NCI-H1092 (cell line): ENCODE measurements around the gene WDR43.
A peak's percentile ranks its signal among the peaks of the same experiment; 100 is the strongest.

ENCODE experiments used
- DNase-seq: peaks from one replicate; lab custom pipeline; 2025; lab: John Stamatoyannopoulos, UW

The WDR43 gene

DNA sequence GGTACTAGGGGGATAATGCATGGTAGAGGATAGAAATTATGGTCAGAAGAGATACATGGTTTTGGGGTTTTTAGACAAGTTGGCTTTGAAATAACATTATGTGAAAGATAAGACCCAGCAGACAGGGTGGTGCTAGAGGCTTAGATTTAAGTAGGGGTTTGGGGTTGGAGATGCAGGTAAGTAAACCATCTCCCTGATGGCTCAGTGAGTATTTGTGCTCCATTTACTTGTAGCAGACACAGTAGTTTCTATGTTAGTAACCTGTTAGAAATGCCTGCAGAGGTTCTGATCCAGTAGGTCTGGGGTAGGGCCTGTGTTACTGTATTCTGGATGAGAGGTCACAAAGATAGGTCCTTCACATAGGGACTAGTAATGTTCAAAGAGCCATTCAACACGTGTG lies 13.7 kb downstream of the WDR43 start:
- DNase-seq = no peak

DNA sequence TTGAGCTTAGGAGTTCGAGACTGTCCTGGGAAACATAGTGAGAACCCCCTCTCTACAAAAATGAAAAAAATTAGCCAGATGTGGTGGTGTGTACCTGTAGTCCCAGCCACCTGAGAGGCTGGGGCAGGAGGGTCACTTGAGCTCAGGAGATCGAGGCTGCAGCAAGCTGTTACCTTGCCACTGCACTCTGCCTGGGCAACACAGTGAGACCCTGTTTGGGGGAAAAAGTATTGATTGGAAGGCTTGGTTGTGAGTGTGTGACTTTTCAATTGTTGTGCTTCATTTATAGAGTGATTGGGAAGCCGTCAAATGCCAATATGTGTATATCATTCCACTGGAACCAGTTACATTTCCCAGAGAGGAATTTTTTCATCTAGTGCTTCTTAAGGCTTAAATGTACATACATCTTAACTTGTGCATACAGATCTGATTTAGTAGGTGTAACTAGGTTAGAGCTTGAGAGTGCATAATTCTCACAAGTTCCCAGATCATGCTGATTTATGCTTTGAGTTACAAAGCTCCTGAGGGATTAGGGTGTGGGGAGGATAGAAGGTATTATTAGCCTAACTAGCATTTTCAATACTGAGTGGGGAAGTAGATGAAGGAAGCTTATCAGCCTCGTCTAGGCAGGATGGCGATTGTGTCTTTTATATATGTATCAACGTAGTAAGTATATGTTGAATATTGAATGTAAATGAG lies 15.3 kb downstream of the WDR43 start:
- DNase-seq = no peak

DNA sequence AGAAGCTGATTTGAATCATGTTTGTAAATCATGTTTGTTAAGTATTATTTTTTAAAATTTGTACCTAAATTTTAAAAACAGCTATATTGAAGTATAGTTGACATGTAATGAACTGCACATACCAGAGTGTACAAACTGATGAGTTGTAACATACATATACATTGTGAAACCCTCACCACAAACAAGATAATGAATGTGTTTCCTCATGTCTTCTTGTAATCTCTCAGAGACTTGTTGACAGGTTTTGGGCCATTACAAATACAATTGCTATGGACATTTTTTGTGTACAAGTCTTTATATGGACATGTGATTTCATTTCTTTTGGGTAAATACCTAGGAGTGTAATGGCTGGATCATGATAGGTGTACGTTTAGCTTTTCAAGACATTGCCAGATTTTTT lies 21.5 kb downstream of the WDR43 start:
- no peak for DNase-seq

DNA sequence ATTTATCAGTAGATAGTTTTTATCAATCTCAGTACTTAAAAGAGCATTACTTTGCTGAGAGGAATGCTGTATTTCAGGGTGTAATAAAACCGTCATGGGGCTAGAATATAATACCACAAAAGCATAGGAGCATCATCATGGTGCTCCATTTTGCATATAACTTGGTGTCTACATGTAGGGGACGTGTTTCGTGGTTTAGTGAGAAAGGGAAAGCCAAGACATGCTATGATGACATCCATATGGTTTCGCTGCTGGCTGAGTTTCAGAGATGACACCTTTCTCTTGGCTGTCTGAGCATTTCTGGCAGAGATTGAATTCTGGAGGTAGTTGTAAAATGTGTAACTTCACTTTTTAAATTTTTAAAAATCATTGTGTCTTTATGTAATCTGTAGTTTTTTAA lies 32.4 kb downstream of the WDR43 start:
- DNase-seq = no peak

DNA sequence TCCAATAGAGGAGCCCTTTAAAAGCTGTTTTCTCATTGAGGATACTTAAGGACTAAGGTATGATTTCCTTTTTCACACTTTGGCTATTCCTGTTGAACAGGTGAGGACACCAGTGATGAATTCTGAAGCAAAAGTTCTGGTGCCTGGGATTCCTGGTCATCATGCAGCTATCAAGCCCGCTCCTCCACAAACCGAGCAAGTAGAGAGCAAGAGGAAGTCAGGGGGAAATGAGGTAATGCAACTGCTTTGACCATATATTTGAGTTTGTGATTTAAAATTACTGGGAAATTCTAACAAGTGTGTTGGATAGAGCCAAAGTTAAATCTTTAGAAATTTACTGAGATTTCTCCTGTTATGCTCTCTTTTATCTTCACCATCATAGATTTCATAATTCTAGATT lies 33.0 kb downstream of the WDR43 start:
- DNase-seq = no peak

DNA sequence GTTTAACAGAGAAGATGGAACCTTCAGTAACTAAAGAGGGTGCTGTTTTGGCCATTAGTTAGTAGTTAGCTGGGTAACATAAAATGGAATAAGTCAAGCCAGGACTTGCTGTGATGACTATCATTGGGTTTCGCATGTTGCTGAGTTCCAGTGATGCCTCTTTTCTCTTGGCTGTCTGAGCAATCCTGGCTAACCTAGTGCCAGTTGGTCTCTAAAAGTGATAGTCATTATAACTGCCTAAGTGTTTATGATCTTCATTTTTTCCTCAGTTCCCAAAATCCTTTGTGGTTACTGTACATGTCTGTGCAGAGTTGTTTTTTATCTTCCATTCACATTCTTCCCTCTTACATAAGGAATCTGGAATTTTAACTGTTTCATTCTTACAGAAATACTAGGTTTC lies 33.4 kb downstream of the WDR43 start:
- DNase-seq = no peak

DNA sequence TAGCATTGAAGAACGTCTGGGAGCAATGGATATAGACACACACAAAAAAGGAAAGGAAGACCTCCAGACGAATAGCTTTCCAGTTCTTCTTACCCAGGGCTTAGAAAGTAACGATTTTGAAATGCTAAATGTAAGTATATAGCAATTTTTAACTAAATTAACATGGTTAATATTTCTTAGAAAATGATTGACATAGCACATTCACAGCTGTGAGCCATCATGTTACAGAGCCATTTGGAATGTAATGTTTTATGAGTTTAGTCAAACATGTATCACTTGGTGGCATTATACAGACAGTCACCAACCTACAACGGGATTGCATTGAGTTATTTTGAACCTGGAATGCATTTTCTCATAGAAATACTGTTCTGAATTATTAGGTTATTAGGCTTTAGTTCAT lies 35.1 kb downstream of the WDR43 start:
- DNase-seq = no peak

DNA sequence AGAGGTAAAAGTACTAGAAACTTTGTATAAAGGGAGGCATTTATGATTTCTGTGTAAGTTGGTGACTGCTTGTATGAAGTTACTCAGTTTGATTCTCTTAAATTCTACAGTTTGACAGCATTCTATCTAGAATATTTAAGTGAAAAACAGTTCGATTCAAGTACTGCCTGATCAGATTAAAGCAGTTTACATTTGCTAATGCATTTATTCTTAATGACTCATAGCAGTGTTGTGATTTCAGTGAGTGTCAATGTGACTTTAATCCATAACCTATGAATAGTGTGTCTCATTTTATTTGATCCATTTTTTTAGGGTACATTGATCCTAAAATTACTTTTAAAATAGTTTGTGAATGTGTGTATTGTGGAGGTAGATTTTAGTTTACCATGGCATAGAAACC lies 35.7 kb downstream of the WDR43 start:
- no peak for DNase-seq

DNA sequence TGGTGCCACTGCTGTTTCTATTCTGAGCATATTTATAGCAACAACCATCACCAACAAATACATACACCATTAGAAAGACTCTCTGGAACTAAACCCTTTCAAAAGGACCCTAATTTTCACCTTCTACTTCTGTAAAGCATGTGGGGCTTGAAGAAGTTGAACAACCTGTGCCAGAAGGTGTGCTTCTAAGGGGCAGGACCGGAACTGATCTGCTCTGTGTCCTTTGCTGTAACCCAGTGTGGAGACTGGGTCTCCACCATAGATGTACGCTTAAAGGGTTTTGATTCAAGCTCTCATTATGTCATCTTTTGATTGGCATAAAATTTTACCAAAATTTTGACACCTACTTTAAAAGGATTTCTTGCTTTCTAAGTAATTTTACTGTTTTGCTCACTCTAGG lies 40.3 kb downstream of the WDR43 start:
- no peak for DNase-seq

DNA sequence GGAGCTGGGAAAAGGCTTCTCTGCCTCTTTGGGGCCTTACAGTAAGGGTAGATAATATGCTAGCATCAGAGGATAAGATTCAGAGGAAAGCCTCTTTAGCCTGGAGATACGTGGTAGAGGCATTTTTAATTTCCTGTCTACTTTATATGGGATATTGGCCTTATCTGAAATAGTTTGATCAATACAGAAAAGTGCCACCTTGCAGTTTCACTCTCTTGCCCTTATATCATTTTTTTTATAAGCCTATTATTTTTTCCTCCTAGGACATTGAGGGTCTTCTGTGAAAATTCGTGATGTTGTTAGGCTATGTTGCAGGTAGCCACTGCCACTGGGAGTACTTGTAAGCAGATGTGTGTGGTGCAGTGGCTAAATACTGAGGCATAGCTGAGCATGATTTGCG lies 46.5 kb downstream of the WDR43 start:
- no peak for DNase-seq

DNA sequence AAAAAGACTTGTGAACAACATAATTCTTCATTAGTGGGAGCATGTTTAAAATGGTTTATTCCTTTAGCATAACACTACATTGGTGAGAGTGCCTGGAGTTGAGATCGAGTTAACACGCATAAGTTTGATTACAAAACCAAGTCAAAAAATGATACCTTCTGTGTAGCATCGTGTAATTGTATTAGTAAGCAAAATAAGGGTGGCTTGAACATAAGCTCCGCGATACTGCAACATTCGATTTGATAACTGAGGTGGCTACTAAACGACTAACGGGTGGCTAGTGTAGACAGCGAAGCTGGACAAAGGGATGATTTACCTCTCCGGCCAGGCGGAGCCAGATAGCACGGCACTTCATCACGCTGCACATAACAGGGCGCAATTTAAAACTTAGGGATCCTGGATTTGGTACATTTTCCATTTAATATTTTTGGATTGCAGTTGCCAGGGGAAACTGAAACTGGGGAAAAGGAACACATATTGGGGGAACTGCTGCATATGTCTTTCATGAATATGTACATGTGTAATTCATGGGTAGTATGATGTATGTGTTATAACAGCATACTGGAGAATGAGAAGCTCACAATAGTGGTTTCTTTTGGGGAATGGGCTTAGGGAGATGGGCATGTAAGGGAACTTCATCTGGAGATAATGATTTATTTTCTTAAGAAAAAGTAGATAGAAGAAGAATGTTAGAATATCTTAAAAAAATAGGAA lies 50.2 kb downstream of the WDR43 start:
- DNase-seq = no peak

DNA sequence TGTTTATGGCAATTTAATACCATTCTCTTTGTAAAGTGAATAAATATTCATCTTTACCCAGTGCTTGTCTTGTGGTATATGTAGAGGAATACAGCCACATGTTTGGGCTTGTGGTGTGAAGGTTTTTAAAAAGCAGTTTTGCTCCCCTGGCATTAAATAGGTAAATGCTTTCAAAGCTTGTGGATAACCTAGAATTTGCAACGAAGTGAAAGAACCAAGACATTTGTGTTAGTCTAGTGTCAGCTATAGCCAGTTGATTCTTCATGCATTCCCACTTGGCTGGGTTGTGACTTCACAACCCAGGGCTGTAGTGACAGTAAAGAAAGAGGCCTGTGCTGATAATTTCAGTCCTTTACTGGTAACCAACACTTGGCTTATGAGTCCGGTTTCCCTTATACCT lies 53.7 kb downstream of the WDR43 start:
- no peak for DNase-seq

DNA sequence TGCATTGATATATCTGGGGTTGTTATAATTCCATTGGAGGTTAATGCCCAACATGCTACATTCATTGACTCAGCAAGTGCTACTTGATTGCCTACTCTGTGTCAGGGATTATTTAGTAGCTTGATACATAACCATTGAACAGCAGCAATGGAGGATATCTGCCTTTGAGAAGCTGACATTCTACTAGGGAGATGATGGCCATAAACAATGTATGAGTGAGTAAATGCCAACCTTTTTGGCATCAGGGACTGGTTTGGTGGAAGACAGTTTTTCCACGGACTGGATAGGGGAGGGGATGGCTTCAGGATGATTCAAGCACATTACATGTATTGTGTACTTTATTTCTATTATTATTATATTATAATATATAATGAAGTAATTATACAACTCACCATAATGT lies 54.7 kb downstream of the WDR43 start:
- no peak for DNase-seq

DNA sequence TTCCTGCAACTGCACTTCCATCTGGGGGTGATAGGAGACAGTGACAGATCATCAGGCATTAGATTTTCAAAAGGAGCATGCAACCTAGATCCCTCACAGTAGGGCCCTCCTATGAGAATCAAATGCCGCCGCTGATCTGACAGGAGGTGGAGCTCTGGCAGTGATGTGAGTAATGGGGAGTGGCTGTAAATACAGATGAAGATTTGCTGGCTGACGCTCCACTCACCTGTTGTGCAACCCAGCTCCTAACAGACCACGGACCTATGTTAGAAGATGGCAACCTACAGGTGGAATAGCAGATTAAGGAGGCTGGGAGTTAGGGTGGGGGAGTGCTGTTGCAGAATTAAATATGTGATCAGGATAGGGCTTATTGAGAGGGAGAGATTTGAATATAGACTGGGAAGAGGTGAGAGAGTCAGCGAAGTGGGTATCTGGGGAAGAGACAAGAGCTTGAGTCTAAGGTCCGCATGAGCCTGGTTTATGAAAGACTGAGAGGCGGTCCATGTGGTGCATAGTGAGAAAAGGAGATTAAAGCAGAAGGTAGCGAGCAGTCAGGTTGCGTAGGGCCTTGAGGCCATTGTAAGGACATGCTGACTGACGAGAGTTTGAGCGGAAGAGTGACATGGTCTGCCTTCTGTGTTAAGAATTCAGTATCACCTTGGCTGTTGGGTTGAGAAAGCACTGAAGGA lies 55.3 kb downstream of the WDR43 start:
- no peak for DNase-seq

DNA sequence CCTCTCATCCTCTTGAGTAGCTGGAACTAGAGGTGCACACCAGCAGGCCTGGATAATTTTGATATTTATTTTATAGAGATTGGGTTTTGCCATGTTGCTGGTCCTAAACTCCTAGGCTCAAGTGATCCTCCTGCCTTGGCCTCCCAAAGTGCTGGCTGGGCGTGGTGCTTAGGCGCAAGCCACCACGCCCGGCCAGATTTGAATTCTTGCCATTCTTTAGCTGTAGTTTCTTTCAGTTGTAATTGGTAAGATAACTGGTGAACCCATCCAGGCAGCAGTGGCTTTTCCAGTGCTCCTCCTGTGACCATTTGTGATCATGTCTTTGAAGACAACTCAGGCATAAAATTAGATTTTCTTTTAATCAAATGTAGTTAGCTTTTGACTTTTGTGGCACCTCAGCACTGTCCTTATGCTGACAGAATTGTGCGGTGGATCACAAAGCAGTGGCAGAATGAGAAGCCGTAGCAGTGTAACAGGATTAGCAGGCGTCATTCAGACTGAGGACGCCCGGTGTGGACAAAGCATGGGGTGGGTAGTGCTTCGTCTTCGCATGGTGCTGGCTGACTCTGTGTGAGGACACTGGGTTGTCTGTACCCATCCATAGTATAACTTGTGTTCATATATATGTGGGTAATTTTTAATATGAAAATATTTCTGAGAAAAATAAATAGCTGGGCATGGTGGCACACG lies 56.6 kb downstream of the WDR43 start:
- DNase-seq = no peak

DNA sequence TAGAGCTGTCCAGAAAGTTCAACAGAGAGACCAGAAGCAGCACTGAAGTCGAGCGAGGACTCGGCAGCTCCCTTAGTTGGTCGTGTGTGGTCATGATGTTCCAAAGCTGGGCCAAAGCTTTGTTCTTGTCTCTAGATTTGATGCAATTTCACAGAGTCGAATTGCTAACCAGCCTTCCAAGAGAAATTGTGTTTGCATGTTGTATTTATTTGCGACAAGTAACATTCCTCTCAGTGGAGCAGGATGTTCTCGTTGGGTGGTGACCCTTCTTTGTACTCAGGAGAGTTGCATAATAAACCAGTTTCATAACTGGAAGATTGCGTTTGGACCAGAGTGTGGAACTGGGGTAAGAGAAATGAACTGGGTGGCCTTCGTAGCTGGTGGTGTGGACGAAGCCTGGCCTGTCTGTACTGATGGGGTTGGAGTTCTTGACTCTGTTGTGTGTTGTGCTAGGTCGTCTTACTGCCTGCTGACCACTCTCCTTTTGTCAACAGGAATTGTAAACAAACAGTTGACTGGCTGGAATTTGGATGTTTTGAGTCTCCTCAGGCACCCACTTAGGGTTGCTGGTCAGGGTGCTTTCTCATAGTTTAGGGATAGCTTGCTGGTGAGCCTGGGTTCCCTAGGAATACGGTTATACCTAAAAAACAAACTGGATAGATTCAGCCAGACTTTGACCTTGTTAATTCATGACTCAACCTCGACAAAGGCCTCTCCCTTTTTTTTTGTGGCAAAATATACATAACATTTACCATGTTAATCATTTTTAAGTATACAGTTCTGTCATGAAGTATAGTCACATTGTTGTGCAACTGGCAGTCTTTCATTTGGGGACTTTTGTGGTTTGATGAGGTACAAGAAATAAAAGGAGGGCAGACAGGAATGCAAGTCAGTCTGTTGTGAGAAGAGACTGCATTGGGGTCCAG lies 57.7 kb downstream of the WDR43 start:
- no peak for DNase-seq

DNA sequence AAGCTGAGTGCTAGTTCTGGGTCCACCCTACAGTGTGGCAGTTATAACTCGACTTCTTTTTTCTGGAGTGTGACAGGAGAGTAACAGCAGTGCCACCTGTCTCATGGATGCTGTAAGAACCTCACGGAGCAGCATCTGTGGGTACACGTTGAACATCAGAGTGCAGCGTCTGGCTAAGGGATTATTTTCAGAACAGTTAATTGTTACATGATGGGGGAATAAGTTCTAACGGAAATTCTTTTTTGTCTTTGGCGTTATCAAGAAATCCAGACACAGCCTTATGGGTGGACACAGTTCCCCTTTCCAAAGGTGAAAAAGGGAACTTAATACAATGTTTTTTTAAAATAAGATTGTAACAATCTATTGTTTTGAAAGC lies 58.4 kb downstream of the WDR43 start:
- DNase-seq = no peak

DNA sequence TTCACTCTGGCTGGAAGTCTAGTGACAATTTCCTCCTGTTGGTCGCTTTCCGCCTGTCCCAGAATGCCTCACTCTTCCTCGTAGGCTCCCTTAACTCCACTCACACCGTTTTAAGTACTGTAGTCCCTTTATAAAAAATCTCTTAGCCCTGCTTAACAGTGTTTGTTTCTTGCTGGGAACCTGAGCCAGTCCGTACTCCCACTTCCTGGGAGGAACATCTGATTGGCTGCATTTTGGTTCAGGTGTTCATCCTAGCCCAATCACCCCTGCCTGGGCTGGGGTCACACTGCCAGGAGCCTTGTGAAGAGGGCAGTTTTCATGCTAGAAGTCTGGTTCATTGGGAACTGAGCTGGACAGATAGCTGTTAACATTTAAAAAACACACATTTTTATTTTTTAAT lies 61.0 kb downstream of the WDR43 start:
- DNase-seq = no peak

DNA sequence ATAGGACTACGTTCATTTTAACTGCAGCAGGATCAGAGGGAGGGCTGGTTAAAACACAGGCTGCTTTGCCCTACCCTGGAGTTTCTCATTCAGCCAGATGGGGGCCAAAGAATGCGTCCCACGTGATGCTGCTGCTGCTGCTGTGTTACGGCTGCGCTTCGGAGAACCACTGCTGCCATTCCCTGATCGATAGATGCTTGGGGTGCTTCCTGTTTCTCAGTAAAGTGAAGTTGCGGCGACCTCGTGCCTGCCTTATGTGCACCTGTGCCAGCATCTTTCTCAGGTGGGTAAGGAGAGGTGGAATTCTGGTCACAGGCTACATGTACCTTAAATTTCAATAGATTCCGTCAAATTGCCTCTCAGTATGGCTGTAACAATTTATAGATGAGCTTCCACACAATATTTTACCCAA lies 62.0 kb downstream of the WDR43 start:
- no peak for DNase-seq

DNA sequence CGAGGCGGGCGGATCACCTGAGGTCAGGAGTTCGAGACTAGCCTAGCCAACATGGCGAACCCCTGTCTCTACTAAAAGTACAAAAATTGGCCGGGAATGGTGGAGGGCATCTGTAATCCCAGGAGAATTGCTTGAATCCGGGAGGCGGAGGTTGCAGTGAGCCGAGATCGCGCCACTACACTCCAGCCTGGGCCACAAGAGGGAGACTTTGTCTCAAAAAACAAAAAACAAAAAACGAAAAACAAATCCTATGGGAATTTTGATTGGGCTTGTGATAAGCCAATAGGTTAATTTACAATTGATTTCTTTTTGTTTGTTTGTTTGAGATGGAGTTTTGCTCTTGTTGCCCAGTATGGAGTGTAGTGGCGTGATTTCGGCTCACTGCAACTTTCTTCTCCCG lies 62.4 kb downstream of the WDR43 start:
- DNase-seq = no peak

DNA sequence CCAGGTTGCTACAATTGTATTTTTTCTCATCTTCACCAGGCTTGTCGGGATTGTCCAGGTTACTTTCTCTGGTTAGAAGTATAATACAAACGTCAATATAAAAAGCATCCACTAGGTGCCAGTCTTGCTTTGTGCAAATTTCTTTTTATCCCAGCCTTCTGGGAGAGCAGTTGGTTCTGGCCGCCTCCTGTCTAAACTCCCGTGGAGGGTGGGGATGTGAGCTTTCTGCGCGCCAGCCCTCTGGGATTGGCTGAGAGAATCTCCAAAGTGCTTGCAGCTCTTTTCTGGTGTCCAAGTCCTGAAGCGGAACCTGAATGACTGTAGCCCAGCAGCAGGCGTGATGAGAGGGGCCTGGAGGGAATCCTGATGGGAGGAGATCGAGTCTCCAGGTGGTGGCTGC lies 64.2 kb downstream of the WDR43 start:
- peak; percentile 52 for DNase-seq

DNA sequence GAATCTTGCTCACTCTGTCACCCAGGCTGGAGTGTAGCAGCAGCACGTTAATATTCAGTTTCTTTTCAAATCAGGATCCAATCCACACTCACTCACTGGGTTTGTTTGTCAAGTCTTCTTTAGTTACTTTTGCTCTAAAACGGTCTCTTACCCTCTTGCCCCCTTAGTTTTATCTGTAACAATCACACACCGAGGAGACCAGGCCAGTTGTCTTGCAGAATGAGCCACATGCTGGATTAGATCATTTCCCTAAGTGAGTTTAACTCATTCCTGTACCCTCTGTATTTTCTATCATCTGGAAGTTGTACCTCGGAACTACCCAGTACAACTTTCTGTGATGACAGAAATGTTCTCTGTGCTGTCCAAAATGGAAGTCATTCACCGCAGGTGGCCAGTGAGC lies 65.9 kb downstream of the WDR43 start:
- DNase-seq = no peak
